Activated CD4-positive, alpha-beta T cell treated with anti-CD3 and anti-CD28 coated beads for 1 hour (primary cell): ENCODE results near the gene FMOD.

Source experiments
- DNase-seq: peaks from one replicate; pipeline ENCODE4 v3.0.0-alpha.2; 2020

Gene FMOD

GRCh38 chr1:203351037-203351625, at the start of gene FMOD:
Gene FMOD, minus strand, starts transcription at chr1:203351122. Its CDS starts 2,852 bp downstream, at chr1:203348270.
- no peak for DNase-seq

GRCh38 chr1:203396595-203397194, 45.8 kb upstream of the FMOD start:
- no peak for DNase-seq

- no peak for DNase-seq
These were observed 44.8 kb upstream of the FMOD start for GRCh38 chr1:203395751-203396150.

- no peak for DNase-seq
These were observed 39.4 kb upstream of the FMOD start for GRCh38 chr1:203390298-203390697.

GRCh38 chr1:203388683-203389082, 37.8 kb upstream of the FMOD start:
- no peak for DNase-seq

- no peak for DNase-seq
These were observed 31.1 kb upstream of the FMOD start for GRCh38 chr1:203382026-203382425.

GRCh38 chr1:203381151-203381751, 30.3 kb upstream of the FMOD start:
- DNase-seq, result no peak

- no peak for DNase-seq
These were observed 29.7 kb upstream of the FMOD start for GRCh38 chr1:203380420-203381150.

GRCh38 chr1:203379825-203380224, 28.9 kb upstream of the FMOD start:
- DNase-seq, result no peak

GRCh38 chr1:203378556-203379245, 27.8 kb upstream of the FMOD start:
- DNase-seq, result no peak

GRCh38 chr1:203373991-203374390, 23.1 kb upstream of the FMOD start:
- DNase-seq, result no peak

GRCh38 chr1:203373002-203373401, 22.1 kb upstream of the FMOD start:
- no peak for DNase-seq

- DNase-seq, result no peak
These were observed 20.4 kb upstream of the FMOD start for GRCh38 chr1:203371288-203371687.

GRCh38 chr1:203369666-203370065, 18.7 kb upstream of the FMOD start:
- DNase-seq, result no peak

- no peak for DNase-seq
These were observed 17.9 kb upstream of the FMOD start for GRCh38 chr1:203368624-203369451.

- no peak for DNase-seq
These were observed 16.1 kb upstream of the FMOD start for GRCh38 chr1:203367057-203367456.

GRCh38 chr1:203366476-203366875, 15.6 kb upstream of the FMOD start:
- DNase-seq, result no peak

GRCh38 chr1:203364806-203365205, 13.9 kb upstream of the FMOD start:
- no peak for DNase-seq

GRCh38 chr1:203364094-203364801, 13.3 kb upstream of the FMOD start:
- no peak for DNase-seq

GRCh38 chr1:203362720-203363025, 11.8 kb upstream of the FMOD start:
- no peak for DNase-seq

- DNase-seq, result no peak
These were observed 11.2 kb upstream of the FMOD start for GRCh38 chr1:203361945-203362719.
